Gastrocnemius medialis (tissue), 4 donors: ENCODE data around the gene PPIA. TPM values are rescaled to one million over a fixed set of nuclear protein-coding genes. Genes with fewer than 3 reads are reported as not detected.

ENCODE experiments used
- ATAC-seq, 2 donors: fragments of 150-250 bp; one replicate each; pipeline ENCODE4 v1.9.1; 2016
- DNase-seq, 2 donors: peaks; one replicate each; pipeline ENCODE4 v3.0.0-alpha.2; 2019
- H3K27ac ChIP-seq, 4 donors: fragments of 200-600 bp; sonication (generic); 1 replicate in 1 of 4; 2 replicates in 3 of 4; pipeline ENCODE4 v1.5.1; 2016 to 2018; ENCODE audit warnings: mild to moderate bottlenecking in 2 of 4, moderate library complexity in 1 of 4
- H3K27me3 ChIP-seq, 3 donors: fragments of 200-600 bp; sonication (generic) in 2 of 3; 1 replicate in 1 of 3; 2 replicates in 2 of 3; pipeline versions ENCODE4 v1.5.1 to v1.6.0; 2016 to 2019; ENCODE audit warnings: mild to moderate bottlenecking in 1 of 3, moderate library complexity in 1 of 3
- H3K36me3 ChIP-seq, 2 donors: fragments of 200-600 bp; sonication (generic) in 1 of 2; one replicate each; pipeline ENCODE4 v1.5.1; 2017 to 2018
- H3K4me1 ChIP-seq, 2 donors: fragments of 200-600 bp; sonication (generic) in 1 of 2; one replicate each; pipeline ENCODE4 v1.5.1; 2016 to 2017; ENCODE audit warnings: mild to moderate bottlenecking in 2 of 2
- H3K4me3 ChIP-seq, 4 donors: fragments of 200-600 bp; sonication (generic) in 3 of 4; 1 replicate in 1 of 4; 2 replicates in 3 of 4; pipeline ENCODE4 v1.5.1; 2016 to 2019; ENCODE audit warnings: mild to moderate bottlenecking in 2 of 4
- H3K9me3 ChIP-seq, 3 donors: fragments of 200-600 bp; sonication (generic) in 2 of 3; 1 replicate in 1 of 3; 2 replicates in 2 of 3; pipeline ENCODE4 v1.5.1; 2016 to 2019
- CTCF ChIP-seq, 5 experiments: fragments of 450-650 bp in 3 of 5; fragments of 200-600 bp in 2 of 5; sonication (generic) in 2 of 5; IDR thresholded peaks in 4 of 5; conservative IDR thresholded peaks in 1 of 5; 1 replicate in 4 of 5; 2 replicates in 1 of 5; pipeline ENCODE4 v1.5.1; 2016 to 2019; ENCODE audit warnings: antibody characterized with exemption in 5 of 5, mild to moderate bottlenecking in 3 of 5, moderate library complexity in 3 of 5
- POLR2A ChIP-seq, 2 donors: fragments of 450-650 bp; IDR thresholded peaks; one replicate each; pipeline ENCODE4 v1.6.1; 2017; ENCODE audit warnings: antibody characterized with exemption in 2 of 2, mild to moderate bottlenecking in 2 of 2, moderate library complexity in 2 of 2
- in situ Hi-C, 4 donors: fragments of 200-750 bp; cut with MboI; loops; one replicate each; pipeline versions ENCODE4 v1.15.0 to v1.8.0; 2017; ENCODE audit warnings: low sequenced_read_pairs in 4 of 4
- intact Hi-C: fragments of 100-400 bp; cut with DNase I; formaldehyde crosslinking; loops from one replicate; pipeline ENCODE4 v1.15.1; 2023; ENCODE audit warnings: low total_unique reads
- total RNA-seq, 4 donors: library from RNA; depleted of rRNA; stranded (reverse); fragments of >200 nt; gene quantifications; one replicate each; pipeline versions ENCODE4 v1.1.0 to v1.2.3, GENCODE V29; 2016

Gene PPIA
- total RNA-seq, 4 donors from 2014 or later = 487 to 1,236 (median 715) TPM

GRCh38 chr7:44847920-44848634 lies 51.6 kb downstream of the PPIA start, which contains the start of gene H2AZ2:
Gene H2AZ2 (minus strand): TSS chr7:44848087. CDS start chr7:44847971, 116 bp downstream.
- DNase-seq = peak; percentile 100
- in situ Hi-C loops (loop anchor here in 3 of 4 donors (5.0 to 10.0 kb wide), 3 partner anchors 253 to 266 kb away; partner anchors contain the start of gene TMED4 (in 2 of the 3)), intact Hi-C loops (loop anchor here (1.0 to 5.0 kb wide), 8 partner anchors 37 to 536 kb away; partner anchors contain the start of genes NUDCD3, OGDH, PPIA and PURB)

GRCh38 chr7:44849259-44849884 lies 52.9 kb downstream of the PPIA start:
- in situ Hi-C loops = loop anchor here in 3 of 4 donors (5.0 to 10.0 kb wide), 3 partner anchors 255 to 267 kb away; partner anchors contain the start of gene TMED4 (in 2 of the 3)
- DNase-seq = no peak
- H3K4me3 ChIP-seq = peak overlapping the region in 1 of 4 donors; percentile 67

More at GRCh38 chr7:44847920-44848634, 51.6 kb downstream of the PPIA start, which contains the start of gene H2AZ2:
- Histone ChIP-seq H3K36me3 (no peaks in the 10 kb centered on the region), H3K4me1 (peaks cover 21 to 38% of the 10 kb centered on the region in 2 donors), H3K27ac (peak within 1 kb of the TSS; percentile 90 to 94 (median 93)), H3K27me3 (no peaks in the 10 kb centered on the region), H3K4me3 (peak within 1 kb of the TSS; percentile 67 to 79 (median 70)), H3K9me3 (no peaks in the 10 kb centered on the region)
- TF ChIP-seq POLR2A (IDR thresholded peaks at IDR 0.05) (peak; percentile 98), CTCF (IDR thresholded peaks at IDR 0.05 in 4 of 5, conservative IDR thresholded peaks at IDR 0.05 in 1 of 5) (peak in 3 of 5 experiments; percentile 6 to 74 (median 31))
- ATAC-seq = peak; percentile 95 to 96

DNA sequence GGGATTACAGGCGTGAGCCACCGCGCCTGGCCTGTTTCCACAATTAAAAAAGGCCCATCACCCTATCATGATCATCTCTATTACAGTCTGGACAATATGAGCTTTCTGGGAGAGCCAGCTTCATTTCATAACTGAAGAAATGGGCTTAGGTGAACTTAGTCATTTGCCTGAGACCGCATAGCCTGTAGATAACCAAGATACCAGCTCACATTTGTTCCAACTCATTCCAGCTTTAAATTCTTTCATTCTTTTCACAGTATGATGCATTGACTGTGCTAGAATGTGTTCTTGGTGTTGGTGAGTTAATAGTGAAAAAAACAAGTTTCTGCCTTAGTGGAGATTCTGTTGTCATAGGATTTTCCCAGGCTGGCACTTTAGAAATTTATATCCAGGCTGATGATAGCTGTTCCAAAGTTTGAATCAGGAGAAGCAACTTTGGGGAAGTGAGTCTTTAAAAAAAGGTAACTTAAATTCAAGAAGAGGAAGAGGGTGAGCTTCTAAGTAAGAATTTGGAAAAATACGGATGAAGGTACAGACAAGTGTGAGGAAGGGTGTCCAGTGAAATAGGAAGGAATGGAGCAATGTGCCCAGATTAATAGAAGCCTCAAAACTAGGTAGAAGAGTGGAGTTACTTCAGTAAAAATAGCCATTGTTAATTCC lies 53.5 kb downstream of the PPIA start:
- in situ Hi-C loops (loop anchor here (5.0 to 25.0 kb wide), 6 partner anchors 255 to 287 kb away; partner anchors contain the start of gene TMED4 (in 2 of the 4)), intact Hi-C loops (loop anchor here (2.0 to 5.0 kb wide), 5 partner anchors 101 to 538 kb away; partner anchors contain the start of genes NUDCD3, OGDH and ZMIZ2)
- Histone ChIP-seq H3K27ac (no peak overlapping the region), H3K4me1 (peaks cover 19 to 21% of the 10 kb centered on the region in 2 donors), H3K4me3 (no peak overlapping the region), H3K36me3 (no peaks in the 10 kb centered on the region), H3K27me3 (no peaks in the 10 kb centered on the region), H3K9me3 (no peaks in the 10 kb centered on the region)
- no peak for TF ChIP-seq CTCF (IDR thresholded peaks at IDR 0.05 in 4 of 5, conservative IDR thresholded peaks at IDR 0.05 in 1 of 5)
- no peak for TF ChIP-seq POLR2A (IDR thresholded peaks at IDR 0.05)
- DNase-seq = no peak
- no peak for ATAC-seq

More at GRCh38 chr7:44849259-44849884, 52.9 kb downstream of the PPIA start:
- Histone ChIP-seq H3K36me3 (no peaks in the 10 kb centered on the region), H3K27ac (peak overlapping the region; percentile 90 to 94 (median 93)), H3K4me1 (peaks cover 21 to 27% of the 10 kb centered on the region in 2 donors), H3K27me3 (no peaks in the 10 kb centered on the region), H3K9me3 (no peaks in the 10 kb centered on the region)
- no peak for ATAC-seq
- no peak for TF ChIP-seq CTCF (IDR thresholded peaks at IDR 0.05 in 4 of 5, conservative IDR thresholded peaks at IDR 0.05 in 1 of 5)
- no peak for TF ChIP-seq POLR2A (IDR thresholded peaks at IDR 0.05)
- intact Hi-C loops = loop anchor here (2.0 to 5.0 kb wide), 5 partner anchors 101 to 537 kb away; partner anchors contain the start of genes NUDCD3, OGDH and ZMIZ2

DNA sequence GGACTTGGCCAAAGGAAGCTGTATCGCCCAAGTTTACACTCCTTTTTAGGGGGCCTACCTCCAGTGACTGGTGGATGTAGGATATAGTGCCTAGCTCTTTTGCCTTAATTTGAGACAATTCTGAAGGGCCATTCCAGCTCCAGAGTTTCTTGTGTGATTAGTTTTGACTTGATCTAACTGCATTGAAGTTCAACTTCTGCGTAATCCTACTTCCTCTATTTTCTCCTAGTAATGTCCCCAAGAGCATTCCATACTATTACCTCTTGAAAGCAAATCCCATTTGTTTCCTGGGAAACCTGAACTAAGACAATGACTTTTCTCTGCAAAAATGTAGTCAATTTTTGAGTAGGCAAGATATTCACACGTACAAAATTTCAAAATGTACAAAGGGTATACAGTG lies 56.1 kb downstream of the PPIA start:
- H3K27me3 ChIP-seq = no peaks in the 10 kb centered on the region
- H3K9me3 ChIP-seq = no peaks in the 10 kb centered on the region
- H3K4me1 ChIP-seq = no peaks in the 10 kb centered on the region
- DNase-seq = no peak
- H3K36me3 ChIP-seq = no peaks in the 10 kb centered on the region
- intact Hi-C loops = no loop called here
- TF ChIP-seq POLR2A (IDR thresholded peaks at IDR 0.05) = no peak
- no peak for TF ChIP-seq CTCF (IDR thresholded peaks at IDR 0.05 in 4 of 5, conservative IDR thresholded peaks at IDR 0.05 in 1 of 5)
- ATAC-seq = no peak
- in situ Hi-C loops = loop anchor here (10.0 to 25.0 kb wide), 3 partner anchors 272 to 285 kb away; no protein-coding TSS in a partner anchor
- no peak overlapping the region for H3K4me3 ChIP-seq
- H3K27ac ChIP-seq = no peak overlapping the region
